ENCODE data around the gene NSMCE1.
A peak's percentile ranks its signal among the peaks of the same experiment; 100 is the strongest.

The NSMCE1 gene

GRCh38 chr16:27232061-27232900 is 36.3 kb downstream of the NSMCE1 start:
- no peak overlapping the region for H3K27ac ChIP-seq
- H3K9me3 ChIP-seq, result no peaks in the 10 kb centered on the region
- no peaks in the 10 kb centered on the region for H3K27me3 ChIP-seq
- TF ChIP-seq, protein P1, sequence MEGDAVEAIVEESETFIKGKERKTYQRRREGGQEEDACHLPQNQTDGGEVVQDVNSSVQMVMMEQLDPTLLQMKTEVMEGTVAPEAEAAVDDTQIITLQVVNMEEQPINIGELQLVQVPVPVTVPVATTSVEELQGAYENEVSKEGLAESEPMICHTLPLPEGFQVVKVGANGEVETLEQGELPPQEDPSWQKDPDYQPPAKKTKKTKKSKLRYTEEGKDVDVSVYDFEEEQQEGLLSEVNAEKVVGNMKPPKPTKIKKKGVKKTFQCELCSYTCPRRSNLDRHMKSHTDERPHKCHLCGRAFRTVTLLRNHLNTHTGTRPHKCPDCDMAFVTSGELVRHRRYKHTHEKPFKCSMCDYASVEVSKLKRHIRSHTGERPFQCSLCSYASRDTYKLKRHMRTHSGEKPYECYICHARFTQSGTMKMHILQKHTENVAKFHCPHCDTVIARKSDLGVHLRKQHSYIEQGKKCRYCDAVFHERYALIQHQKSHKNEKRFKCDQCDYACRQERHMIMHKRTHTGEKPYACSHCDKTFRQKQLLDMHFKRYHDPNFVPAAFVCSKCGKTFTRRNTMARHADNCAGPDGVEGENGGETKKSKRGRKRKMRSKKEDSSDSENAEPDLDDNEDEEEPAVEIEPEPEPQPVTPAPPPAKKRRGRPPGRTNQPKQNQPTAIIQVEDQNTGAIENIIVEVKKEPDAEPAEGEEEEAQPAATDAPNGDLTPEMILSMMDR (IDR thresholded peaks at IDR 0.05), result no peak
- H3K36me3 ChIP-seq, result peaks cover 9 to 57% (median 21%) of the 10 kb centered on the region in 3 donors
- DNase-seq, result peak in 1 of 2 donors; percentile 61
- intact Hi-C loops (cut with DNase I; ENCODE audit: low total_unique reads), result no loop called here
- H3K4me1 ChIP-seq, result peaks cover 0 to 21% (median 15%) of the 10 kb centered on the region in 4 donors
- H3K4me3 ChIP-seq, result no peak overlapping the region

DNA sequence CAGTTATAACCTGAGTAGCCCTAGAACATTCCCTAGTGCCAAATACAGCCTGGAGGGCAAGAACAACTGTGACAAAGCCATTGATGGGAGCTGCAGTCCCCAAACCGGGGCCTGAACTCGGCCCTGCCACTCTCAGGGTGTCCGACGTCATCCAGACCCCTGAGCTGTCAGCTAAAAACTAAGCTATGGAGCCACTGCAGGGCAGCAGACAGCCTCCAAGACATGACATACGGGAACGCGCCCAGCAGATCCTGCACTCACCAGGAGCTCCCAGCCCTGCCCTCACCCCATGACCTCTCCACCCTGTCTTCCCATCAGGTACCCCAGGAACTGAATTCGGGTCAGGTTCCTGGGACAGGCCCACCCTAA is 36.9 kb downstream of the NSMCE1 start:
- no peaks in the 10 kb centered on the region for H3K27me3 ChIP-seq
- no peaks in the 10 kb centered on the region for H3K9me3 ChIP-seq
- TF ChIP-seq, protein P1 (IDR thresholded peaks at IDR 0.05), result no peak
- H3K36me3 ChIP-seq, result peaks cover 9 to 63% (median 27%) of the 10 kb centered on the region in 3 donors
- H3K4me3 ChIP-seq, result no peak overlapping the region
- H3K4me1 ChIP-seq, result peaks cover 0 to 17% (median 12%) of the 10 kb centered on the region in 4 donors
- peak in 1 of 2 donors; percentile 34 for DNase-seq
- no peak overlapping the region for H3K27ac ChIP-seq
- intact Hi-C loops (cut with DNase I; ENCODE audit: low total_unique reads), result no loop called here

DNA sequence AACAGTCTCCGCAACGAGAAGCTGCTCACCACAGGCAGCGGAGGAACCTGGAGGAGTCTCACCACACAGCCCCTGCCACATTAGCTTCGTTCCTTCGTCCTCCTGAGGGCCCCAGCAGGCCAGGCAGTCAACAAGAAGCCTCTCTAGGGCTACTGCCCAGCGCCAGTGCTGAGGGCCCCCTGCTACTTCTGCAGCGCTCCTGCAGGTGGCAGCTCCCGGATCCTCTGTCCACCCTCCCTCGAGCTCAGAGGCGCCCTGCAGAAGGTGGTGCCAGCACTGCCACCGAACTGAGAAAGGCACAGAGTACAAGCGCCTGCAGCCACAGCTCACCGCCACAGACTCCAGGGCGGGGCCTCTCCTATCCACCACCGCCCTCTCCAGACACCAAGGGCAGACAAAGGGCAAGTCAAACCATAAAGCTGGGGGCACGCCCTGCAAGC is 38.0 kb downstream of the NSMCE1 start:
- TF ChIP-seq, protein P1 (IDR thresholded peaks at IDR 0.05), result no peak
- Histone ChIP-seq H3K27ac (no peak overlapping the region), H3K9me3 (no peaks in the 10 kb centered on the region), H3K4me3 (no peak overlapping the region), H3K4me1 (peaks cover 0 to 10% (median 6%) of the 10 kb centered on the region in 4 donors), H3K27me3 (no peaks in the 10 kb centered on the region), H3K36me3 (peaks cover 9 to 71% (median 31%) of the 10 kb centered on the region in 3 donors)
- intact Hi-C loops (cut with DNase I; ENCODE audit: low total_unique reads), result no loop called here
- no peak for DNase-seq

DNA sequence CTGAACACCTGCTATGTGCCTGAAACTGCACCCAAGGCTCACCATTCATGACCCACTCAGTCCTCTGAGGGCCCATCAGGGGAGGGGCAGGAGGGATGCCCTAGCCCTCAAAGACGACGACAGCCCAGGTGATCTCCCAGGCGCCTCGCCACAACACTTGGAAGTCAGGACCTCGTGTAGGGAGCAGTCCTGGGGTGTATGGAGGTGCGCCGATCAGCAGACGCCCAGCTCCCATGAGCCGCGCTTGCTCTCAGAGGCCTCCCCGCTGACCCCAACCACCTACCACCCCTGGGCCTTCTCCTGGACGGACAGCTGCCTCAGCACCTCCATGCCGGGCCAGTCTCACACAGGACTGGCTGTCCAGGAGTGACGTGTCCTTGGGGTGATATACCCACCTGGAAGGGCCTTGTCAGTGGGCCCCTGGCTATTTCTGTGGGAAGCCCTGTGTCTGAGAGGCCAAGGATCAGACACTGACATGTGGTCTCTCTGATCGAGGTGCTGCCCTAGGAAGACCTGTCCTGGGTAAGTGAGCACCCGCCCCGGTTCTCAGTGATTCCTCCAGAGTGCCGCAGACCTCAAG is 38.6 kb downstream of the NSMCE1 start:
- TF ChIP-seq, protein P1 (IDR thresholded peaks at IDR 0.05), result no peak
- Histone ChIP-seq H3K9me3 (no peaks in the 10 kb centered on the region), H3K27ac (no peak overlapping the region), H3K4me1 (peaks cover 0 to 4% (median under 1%) of the 10 kb centered on the region in 4 donors), H3K4me3 (no peak overlapping the region), H3K27me3 (no peaks in the 10 kb centered on the region), H3K36me3 (peaks cover 11 to 77% (median 31%) of the 10 kb centered on the region in 3 donors)
- intact Hi-C loops (cut with DNase I; ENCODE audit: low total_unique reads), result no loop called here
- no peak for DNase-seq

DNA sequence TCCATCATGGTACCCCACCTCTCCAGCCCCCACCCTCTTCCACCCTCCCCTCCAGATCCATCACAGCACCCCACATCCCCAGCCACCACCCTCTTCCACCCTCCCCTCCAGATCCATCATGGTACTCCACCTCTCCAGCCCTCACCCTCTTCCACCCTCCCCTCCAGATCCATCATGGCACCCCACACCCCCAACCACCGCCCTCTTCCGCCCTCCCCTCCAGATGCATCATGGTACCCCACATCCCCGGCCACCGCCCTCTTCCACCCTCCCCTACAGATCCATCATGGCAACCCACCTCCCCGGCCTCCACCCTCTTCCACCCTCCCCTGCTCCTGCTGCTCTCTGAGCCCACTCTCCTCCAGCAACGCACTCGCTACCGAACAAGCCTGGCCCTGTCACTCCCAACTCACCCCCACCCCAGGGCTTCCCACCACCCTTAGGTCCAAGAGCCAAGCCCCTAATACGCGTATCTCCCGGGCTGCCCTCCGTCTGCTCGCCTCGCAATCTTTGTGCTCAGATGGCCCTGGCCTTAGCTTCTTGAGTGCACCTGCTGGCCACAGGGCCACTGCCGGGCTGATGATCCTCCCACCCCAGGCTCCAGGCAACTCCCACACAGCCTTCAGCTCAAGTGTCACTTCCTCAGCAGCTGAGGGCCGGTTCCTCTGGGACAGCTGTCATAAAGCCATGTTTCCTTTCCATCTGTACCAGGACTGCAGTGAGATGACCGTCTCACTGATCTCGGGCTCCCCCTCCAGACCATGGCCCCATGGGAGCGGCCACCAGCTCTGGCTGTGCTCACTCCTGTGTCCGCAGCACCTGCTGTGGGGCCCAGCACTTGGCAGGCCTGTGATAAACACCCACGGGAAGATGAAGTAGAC is 39.7 kb downstream of the NSMCE1 start:
- Histone ChIP-seq H3K27ac (no peak overlapping the region), H3K4me3 (no peak overlapping the region), H3K27me3 (no peaks in the 10 kb centered on the region), H3K36me3 (peaks cover 21 to 84% (median 41%) of the 10 kb centered on the region in 3 donors), H3K4me1 (no peaks in the 10 kb centered on the region), H3K9me3 (no peaks in the 10 kb centered on the region)
- intact Hi-C loops (cut with DNase I; ENCODE audit: low total_unique reads), result no loop called here
- TF ChIP-seq, protein P1 (IDR thresholded peaks at IDR 0.05), result no peak
- no peak for DNase-seq

Data from tibial artery (tissue), 4 donors.